GM18526 (cell line): Measurements from ENCODE around the gene TRMT1.

Experiments
- POLR2A ChIP-seq: IDR thresholded peaks from 3 replicates; pipeline ENCODE4 v1.6.1; 2011; ENCODE audit not compliant: insufficient read length; ENCODE audit errors: extremely low read depth

The TRMT1 gene

GRCh38 chr19:13083627-13084026 lies 32.9 kb downstream of the TRMT1 start:
- no peak for TF ChIP-seq POLR2A

- TF ChIP-seq POLR2A, result no peak
Measured at GRCh38 chr19:13083008-13083404, 33.5 kb downstream of the TRMT1 start.

GRCh38 chr19:13082192-13083007 lies 34.1 kb downstream of the TRMT1 start:
- no peak for TF ChIP-seq POLR2A

- no peak for TF ChIP-seq POLR2A
Measured at GRCh38 chr19:13079542-13079986, 37.0 kb downstream of the TRMT1 start.

GRCh38 chr19:13078897-13079541 lies 37.5 kb downstream of the TRMT1 start:
- TF ChIP-seq POLR2A, result no peak

GRCh38 chr19:13078381-13078780 lies 38.2 kb downstream of the TRMT1 start:
- TF ChIP-seq POLR2A, result no peak

- TF ChIP-seq POLR2A, result no peak
Measured at GRCh38 chr19:13077240-13077639, 39.3 kb downstream of the TRMT1 start.

- TF ChIP-seq POLR2A, result no peak
Measured at GRCh38 chr19:13076787-13077186, 39.8 kb downstream of the TRMT1 start.

- TF ChIP-seq POLR2A, result no peak
Measured at GRCh38 chr19:13076320-13076719, 40.2 kb downstream of the TRMT1 start.

GRCh38 chr19:13074378-13074777 lies 42.2 kb downstream of the TRMT1 start:
- no peak for TF ChIP-seq POLR2A

GRCh38 chr19:13073263-13073662 lies 43.3 kb downstream of the TRMT1 start:
- TF ChIP-seq POLR2A, result no peak

GRCh38 chr19:13072188-13072908 lies 44.2 kb downstream of the TRMT1 start:
- TF ChIP-seq POLR2A, result no peak

- no peak for TF ChIP-seq POLR2A
Measured at GRCh38 chr19:13071444-13072187, 44.9 kb downstream of the TRMT1 start.

- no peak for TF ChIP-seq POLR2A
Measured at GRCh38 chr19:13070425-13071140, 46.0 kb downstream of the TRMT1 start.
